ENCODE data around the gene PGBD4.

GRCh38 chr15:34065941-34066340 lies 35.9 kb upstream of the PGBD4 start:
- TF ChIP-seq PHF8 (CRISPR knock-in tag; IDR thresholded peaks at IDR 0.05) (no peak), MXI1 (IDR thresholded peaks at IDR 0.05; ENCODE audit: borderline replicate concordance, low read depth, low read length) (no peak), BRCA1 (CRISPR knock-in tag; IDR thresholded peaks at IDR 0.05) (no peak), HOXA7 (CRISPR knock-in tag; IDR thresholded peaks at IDR 0.05) (no peak), ZSCAN20 (CRISPR knock-in tag; IDR thresholded peaks at IDR 0.05; ENCODE audit: borderline replicate concordance) (no peak), REST (IDR thresholded peaks at IDR 0.05; ENCODE audit: borderline replicate concordance in 1 of 2, low read depth in 1 of 2, low read length in 2 of 2) (no peak), ZNF282 (IDR thresholded peaks at IDR 0.05; ENCODE audit: partially characterized antibody) (no peak)

Measured in HepG2 (cell line).